CD4-positive, CD25-positive, alpha-beta regulatory T cell (primary cell): ENCODE measurements around the gene MLYCD. TPM values are rescaled to one million over a fixed set of nuclear protein-coding genes. Genes with fewer than 3 reads are reported as not detected.
A peak's percentile ranks its signal among the peaks of the same experiment; 100 is the strongest.

Source experiments
- ATAC-seq, 2 donors: fragments of 150-1000 bp; cut with Tn5 transposase; one replicate each; pipeline ENCODE4 v1.10.0; 2021; ENCODE audit warnings: low read depth in 2 of 2, moderate number of reproducible peaks in 2 of 2, moderate library complexity in 1 of 2
- DNase-seq, 3 donors: peaks; one replicate each; pipeline versions ENCODE4 v3.0.0 to v3.0.0-alpha.2; 2012 to 2022; ENCODE audit warnings: mixed read lengths in 1 of 3
- H3K27ac ChIP-seq: one replicate; pipeline ENCODE4 v1.7.0; 2013; ENCODE audit warnings: mild to moderate bottlenecking, low read length; ENCODE audit not compliant: insufficient read depth, poor library complexity, severe bottlenecking
- H3K27me3 ChIP-seq: one replicate; pipeline ENCODE4 v1.7.0; 2013; ENCODE audit warnings: low read length; ENCODE audit not compliant: control insufficient read depth, insufficient read depth
- H3K36me3 ChIP-seq: one replicate; pipeline ENCODE4 v1.7.0; 2013; ENCODE audit warnings: mild to moderate bottlenecking, low read length, moderate library complexity; ENCODE audit not compliant: control insufficient read depth, insufficient read depth
- H3K4me1 ChIP-seq: 2 replicates; pipeline ENCODE4 v1.7.0; 2013; ENCODE audit warnings: mild to moderate bottlenecking, low read length; ENCODE audit not compliant: insufficient read depth, control insufficient read depth, poor library complexity, severe bottlenecking
- H3K4me3 ChIP-seq: one replicate; pipeline ENCODE4 v1.7.0; 2013; ENCODE audit warnings: low read depth, mild to moderate bottlenecking, low read length, moderate library complexity
- H3K9me3 ChIP-seq, 2 experiments: 1 replicate in 1 of 2; 2 replicates in 1 of 2; pipeline ENCODE4 v1.7.0; 2013; ENCODE audit warnings: low read length in 2 of 2, mild to moderate bottlenecking in 1 of 2, moderate library complexity in 1 of 2; ENCODE audit not compliant: control insufficient read depth in 2 of 2
- H3K27ac Mint-ChIP-seq, 3 donors: one replicate each; pipeline ENCODE4 v1.8.0; 2020 to 2022; ENCODE audit warnings: mild to moderate bottlenecking in 3 of 3, mixed read lengths in 3 of 3, moderate library complexity in 2 of 3
- H3K27me3 Mint-ChIP-seq: one replicate; pipeline ENCODE4 v1.8.0; 2022; ENCODE audit warnings: mild to moderate bottlenecking, mixed read lengths
- H3K36me3 Mint-ChIP-seq: one replicate; pipeline ENCODE4 v1.8.0; 2020; ENCODE audit warnings: mixed read lengths
- H3K4me1 Mint-ChIP-seq, 4 donors: one replicate each; pipeline ENCODE4 v1.8.0; 2020 to 2022; ENCODE audit warnings: mixed read lengths in 4 of 4, mild to moderate bottlenecking in 1 of 4
- H3K4me3 Mint-ChIP-seq, 4 donors: one replicate each; pipeline ENCODE4 v1.8.0; 2020 to 2022; ENCODE audit warnings: mild to moderate bottlenecking in 4 of 4, mixed read lengths in 4 of 4, moderate library complexity in 3 of 4
- H3K9me3 Mint-ChIP-seq, 7 donors: one replicate each; pipeline ENCODE4 v1.8.0; 2020 to 2022; ENCODE audit warnings: mixed read lengths in 7 of 7, mild to moderate bottlenecking in 3 of 7, moderate library complexity in 2 of 7
- polyA plus RNA-seq, 4 donors: library from polyadenylated mRNA; unstranded; fragments of 300-500 nt; fragmentation: Illumina TruSeq; gene quantifications; one replicate each; pipeline ENCODE4 v1.2.3, GENCODE V29; 2021
- total RNA-seq: library from RNA; stranded (reverse); gene quantifications from one replicate; pipeline ENCODE4 v1.2.3, GENCODE V29; 2022

Gene MLYCD
- 6.5 TPM for total RNA-seq
- 1 to 10 TPM; 1.9 to 3.0 (median 2.2) TPM for polyA plus RNA-seq

DNA sequence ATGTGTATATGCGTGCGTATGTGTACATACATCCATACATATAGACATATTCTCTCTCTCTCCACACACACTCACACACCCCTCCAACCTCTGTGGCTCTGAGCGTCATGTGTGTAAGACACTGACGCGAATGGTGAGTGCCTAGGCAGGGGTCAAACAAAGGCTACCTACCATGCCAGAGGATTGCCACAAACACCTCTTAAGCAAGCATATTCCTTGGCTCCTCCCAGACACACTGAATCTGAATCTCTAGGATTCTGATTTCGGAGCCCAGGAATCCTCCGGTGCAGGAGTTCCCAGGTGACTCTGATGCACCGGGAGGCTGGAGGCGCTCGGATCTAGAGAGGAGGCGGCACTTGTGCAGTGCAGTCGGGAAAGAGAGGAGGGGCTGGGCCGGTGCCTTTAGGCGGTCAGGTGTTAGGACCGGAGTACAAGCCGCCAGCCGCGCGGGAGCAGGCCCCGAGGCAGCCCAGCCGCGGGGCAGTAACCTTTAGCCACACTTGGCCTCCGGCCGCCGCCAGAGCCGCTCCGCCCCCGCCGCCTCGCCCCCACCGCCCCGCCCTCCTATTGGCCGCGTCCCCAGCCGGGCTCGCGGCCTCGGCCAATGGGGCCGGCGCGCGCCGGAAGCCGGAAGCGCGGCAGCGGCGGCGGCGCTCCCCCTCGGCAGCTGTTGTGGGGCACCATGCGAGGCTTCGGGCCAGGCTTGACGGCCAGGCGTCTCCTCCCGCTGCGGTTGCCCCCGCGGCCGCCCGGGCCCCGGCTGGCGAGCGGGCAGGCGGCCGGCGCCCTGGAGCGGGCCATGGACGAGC, at the start of gene MLYCD:
TSS of gene MLYCD (plus strand) at position 653 of the 809 bp plus-strand sequence. CDS start at position 683, 30 bp downstream.
- Mint-ChIP-seq H3K27ac (peak within 1 kb of the TSS; percentile 79 to 94 (median 82)), H3K4me1 (peaks cover 13 to 43% (median 36%) of the 10 kb centered on the region in 4 donors), H3K4me3 (peak within 1 kb of the TSS; percentile 94 to 98 (median 94)), H3K27me3 (no peaks in the 10 kb centered on the region), H3K9me3 (peaks cover 0 to 1% (median 0%) of the 10 kb centered on the region in 7 donors), H3K36me3 (no peaks in the 10 kb centered on the region)
- H3K27me3 ChIP-seq = peaks cover 3% of the 10 kb centered on the region
- peak; percentile 93 to 95 for ATAC-seq
- H3K9me3 ChIP-seq = no peaks in the 10 kb centered on the region
- peak within 1 kb of the TSS; percentile 84 for H3K4me3 ChIP-seq
- peak within 1 kb of the TSS; percentile 50 for H3K27ac ChIP-seq
- peaks cover 3% of the 10 kb centered on the region for H3K36me3 ChIP-seq
- peak; percentile 72 to 78 (median 74) for DNase-seq
- H3K4me1 ChIP-seq = peaks cover 22% of the 10 kb centered on the region

DNA sequence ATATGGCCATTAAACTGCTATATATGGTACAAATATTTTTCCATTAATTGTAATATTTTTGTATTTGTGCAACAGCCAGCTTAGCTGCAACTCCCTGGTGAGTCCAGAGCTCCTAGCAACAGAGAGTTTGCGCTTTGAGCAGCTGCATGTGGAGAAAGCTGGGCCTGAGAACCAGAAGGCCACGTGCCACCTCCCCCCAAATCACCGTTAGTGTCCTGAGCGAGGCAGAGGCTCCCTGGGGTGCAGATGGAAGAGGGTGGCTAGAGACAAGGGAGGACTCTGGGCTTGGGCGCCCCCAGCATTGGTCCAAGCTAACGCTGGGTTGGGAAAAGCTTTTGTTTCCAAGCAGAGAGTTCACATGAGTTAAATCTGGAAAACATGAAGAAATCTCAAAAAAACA, 49.5 kb upstream of the MLYCD start:
- no peaks in the 10 kb centered on the region for H3K4me1 Mint-ChIP-seq
- DNase-seq (no peak), ATAC-seq (no peak)
- H3K4me3 ChIP-seq = no peak overlapping the region
- no peaks in the 10 kb centered on the region for H3K36me3 Mint-ChIP-seq
- no peaks in the 10 kb centered on the region for H3K27me3 ChIP-seq
- H3K36me3 ChIP-seq = no peaks in the 10 kb centered on the region
- H3K4me1 ChIP-seq = no peaks in the 10 kb centered on the region
- no peak overlapping the region for H3K27ac Mint-ChIP-seq
- H3K9me3 Mint-ChIP-seq = no peaks in the 10 kb centered on the region
- no peaks in the 10 kb centered on the region for H3K9me3 ChIP-seq
- no peak overlapping the region for H3K27ac ChIP-seq
- no peak overlapping the region for H3K4me3 Mint-ChIP-seq
- peaks cover 18% of the 10 kb centered on the region for H3K27me3 Mint-ChIP-seq

DNA sequence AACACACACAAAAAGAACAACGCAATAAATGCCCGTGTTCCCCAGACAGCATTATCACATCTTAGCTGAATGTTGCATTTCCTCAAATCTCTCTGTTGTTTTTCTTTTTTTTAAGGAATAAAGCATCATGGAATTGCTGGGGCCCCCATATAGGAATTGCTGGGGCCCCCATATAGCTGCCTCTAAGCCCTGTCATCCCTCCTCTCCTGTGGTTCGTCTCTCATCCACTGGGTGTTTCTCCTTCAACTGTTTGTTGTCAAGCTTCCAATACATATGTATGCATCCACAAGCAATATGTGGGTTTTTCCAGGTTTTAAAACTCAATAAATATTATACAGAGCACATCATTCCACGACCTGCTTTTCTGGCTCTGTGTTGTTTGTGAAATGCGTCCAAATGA, 48.0 kb upstream of the MLYCD start:
- Mint-ChIP-seq H3K4me3 (no peak overlapping the region), H3K36me3 (no peaks in the 10 kb centered on the region), H3K27me3 (peaks cover 18% of the 10 kb centered on the region), H3K4me1 (no peaks in the 10 kb centered on the region), H3K9me3 (no peaks in the 10 kb centered on the region), H3K27ac (no peak overlapping the region)
- H3K27ac ChIP-seq = no peak overlapping the region
- H3K9me3 ChIP-seq = no peaks in the 10 kb centered on the region
- H3K27me3 ChIP-seq = no peaks in the 10 kb centered on the region
- H3K4me1 ChIP-seq = no peaks in the 10 kb centered on the region
- DNase-seq (no peak), ATAC-seq (no peak)
- no peaks in the 10 kb centered on the region for H3K36me3 ChIP-seq
- H3K4me3 ChIP-seq = no peak overlapping the region

DNA sequence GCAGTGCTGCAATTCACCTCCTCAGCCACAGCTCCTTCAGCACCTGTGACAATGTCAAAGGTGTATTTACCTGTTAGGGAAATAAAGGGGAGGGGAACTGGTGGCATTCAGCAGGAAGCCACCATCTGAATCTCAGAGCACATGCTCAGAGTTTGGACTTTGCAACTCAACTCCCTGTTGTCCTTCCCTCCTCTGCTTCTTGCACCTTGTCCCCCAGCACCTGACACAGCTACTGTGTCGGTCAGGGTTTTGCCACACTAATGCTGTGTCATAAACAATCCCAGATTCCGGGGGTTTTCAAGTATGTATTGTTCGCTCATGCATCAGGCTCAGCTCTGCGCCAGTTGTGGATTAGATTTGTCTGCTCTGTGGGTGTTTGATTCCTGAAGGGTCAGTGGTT, 47.4 kb upstream of the MLYCD start:
- Mint-ChIP-seq H3K27ac (no peak overlapping the region), H3K9me3 (no peaks in the 10 kb centered on the region), H3K27me3 (peaks cover 18% of the 10 kb centered on the region), H3K4me1 (no peaks in the 10 kb centered on the region), H3K36me3 (no peaks in the 10 kb centered on the region), H3K4me3 (no peak overlapping the region)
- no peak overlapping the region for H3K4me3 ChIP-seq
- ATAC-seq = no peak
- no peaks in the 10 kb centered on the region for H3K27me3 ChIP-seq
- H3K27ac ChIP-seq = no peak overlapping the region
- H3K9me3 ChIP-seq = no peaks in the 10 kb centered on the region
- no peaks in the 10 kb centered on the region for H3K36me3 ChIP-seq
- DNase-seq = no peak
- H3K4me1 ChIP-seq = no peaks in the 10 kb centered on the region

DNA sequence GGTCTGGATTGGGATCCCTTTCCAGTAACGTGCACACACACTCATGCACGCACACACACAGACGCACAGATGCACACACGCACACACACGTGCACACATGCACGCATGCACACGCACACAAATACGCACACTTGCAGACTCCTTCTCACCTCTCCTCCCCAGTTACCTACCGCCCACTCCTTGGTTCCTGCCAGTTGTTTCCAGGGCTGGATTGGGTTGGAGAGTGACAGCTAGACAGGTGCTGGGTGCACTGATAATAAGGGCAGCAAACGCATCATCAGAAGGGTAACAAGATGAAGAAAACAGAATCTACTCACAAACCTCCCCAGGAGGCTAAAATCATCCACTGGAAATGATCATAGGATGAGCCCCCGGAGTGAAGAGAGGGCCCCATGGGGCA, 46.1 kb upstream of the MLYCD start:
- Histone ChIP-seq H3K27me3 (no peaks in the 10 kb centered on the region), H3K36me3 (no peaks in the 10 kb centered on the region), H3K27ac (no peak overlapping the region), H3K4me1 (no peaks in the 10 kb centered on the region), H3K4me3 (no peak overlapping the region), H3K9me3 (no peaks in the 10 kb centered on the region)
- H3K4me1 Mint-ChIP-seq = no peaks in the 10 kb centered on the region
- DNase-seq = no peak
- no peak for ATAC-seq
- H3K9me3 Mint-ChIP-seq = no peaks in the 10 kb centered on the region
- peaks cover 10% of the 10 kb centered on the region for H3K27me3 Mint-ChIP-seq
- no peak overlapping the region for H3K27ac Mint-ChIP-seq
- H3K36me3 Mint-ChIP-seq = no peaks in the 10 kb centered on the region
- no peak overlapping the region for H3K4me3 Mint-ChIP-seq

DNA sequence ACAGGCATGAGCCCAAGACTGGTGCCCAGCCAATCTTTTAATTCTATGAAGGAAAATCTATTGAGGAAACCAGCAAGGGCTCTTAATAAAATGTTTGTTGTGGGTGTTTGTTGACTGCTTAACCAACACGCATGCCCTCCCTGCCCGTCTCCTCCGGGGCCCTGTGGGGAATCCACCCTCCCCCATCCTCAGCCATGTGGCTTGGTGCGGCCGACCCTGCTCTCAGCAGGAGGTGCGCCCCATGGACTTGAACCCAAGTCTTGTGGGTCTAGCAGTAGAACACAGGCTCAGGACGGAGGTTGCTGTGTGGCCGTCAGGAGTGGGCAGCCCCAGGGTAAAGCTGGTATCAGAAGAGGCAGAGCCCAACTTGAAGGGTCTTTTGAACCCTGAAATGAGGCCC, 45.1 kb upstream of the MLYCD start:
- Mint-ChIP-seq H3K9me3 (no peaks in the 10 kb centered on the region), H3K4me1 (no peaks in the 10 kb centered on the region), H3K36me3 (no peaks in the 10 kb centered on the region), H3K27ac (no peak overlapping the region), H3K27me3 (peaks cover 5% of the 10 kb centered on the region), H3K4me3 (no peak overlapping the region)
- Histone ChIP-seq H3K9me3 (no peaks in the 10 kb centered on the region), H3K4me1 (no peaks in the 10 kb centered on the region), H3K4me3 (no peak overlapping the region), H3K27me3 (no peaks in the 10 kb centered on the region), H3K27ac (no peak overlapping the region), H3K36me3 (no peaks in the 10 kb centered on the region)
- no peak for ATAC-seq
- DNase-seq = no peak

DNA sequence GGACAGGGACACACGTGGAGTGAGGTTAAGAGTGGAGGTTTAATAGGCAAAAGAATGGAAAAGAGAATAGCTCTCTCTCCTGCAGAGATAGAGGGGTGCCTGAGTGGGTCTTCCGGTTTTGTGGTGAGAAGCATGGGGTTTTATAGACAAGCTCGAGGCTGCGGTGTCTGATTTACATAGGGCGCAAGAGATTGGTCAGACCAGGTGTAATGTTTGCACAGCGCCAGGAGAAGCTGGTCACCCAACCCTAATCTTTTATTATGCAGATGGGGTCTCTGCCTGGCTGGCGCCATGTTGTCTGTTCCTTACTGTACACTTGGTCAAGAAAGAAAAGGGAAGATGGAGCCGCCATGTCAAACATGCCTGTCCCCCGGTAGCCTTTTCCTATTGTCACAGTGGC, 44.5 kb upstream of the MLYCD start:
- no peak for DNase-seq
- Histone ChIP-seq H3K27ac (no peak overlapping the region), H3K36me3 (no peaks in the 10 kb centered on the region), H3K9me3 (no peaks in the 10 kb centered on the region), H3K4me1 (no peaks in the 10 kb centered on the region), H3K4me3 (no peak overlapping the region), H3K27me3 (no peaks in the 10 kb centered on the region)
- Mint-ChIP-seq H3K36me3 (no peaks in the 10 kb centered on the region), H3K27ac (no peak overlapping the region), H3K9me3 (no peaks in the 10 kb centered on the region), H3K27me3 (peaks cover 5% of the 10 kb centered on the region), H3K4me1 (no peaks in the 10 kb centered on the region), H3K4me3 (no peak overlapping the region)
- ATAC-seq = no peak

DNA sequence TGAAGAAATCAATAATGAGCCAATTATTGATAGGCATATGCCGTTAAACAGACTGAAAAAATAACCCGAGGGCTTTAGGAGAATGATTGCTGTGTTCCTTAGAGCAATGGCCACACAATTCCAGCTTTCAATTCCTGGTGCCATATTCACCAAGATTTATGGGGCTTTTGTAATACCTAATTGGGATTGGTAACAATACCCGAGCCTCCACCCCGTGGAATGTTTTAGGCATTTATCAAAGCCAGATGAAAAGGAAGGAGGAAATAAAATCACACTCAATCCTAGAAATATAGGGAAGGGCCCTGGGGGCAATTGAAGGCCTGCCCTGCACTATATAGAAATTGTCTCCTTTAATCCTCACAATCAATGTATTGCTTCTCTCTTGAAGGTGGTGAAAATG, 42.1 kb upstream of the MLYCD start:
- ATAC-seq = no peak

More for the DNA sequence above, 42.1 kb upstream of the MLYCD start:
- Mint-ChIP-seq H3K36me3 (no peaks in the 10 kb centered on the region), H3K4me1 (no peaks in the 10 kb centered on the region), H3K4me3 (no peak overlapping the region), H3K27ac (no peak overlapping the region), H3K9me3 (no peaks in the 10 kb centered on the region), H3K27me3 (no peaks in the 10 kb centered on the region)
- H3K27me3 ChIP-seq = no peaks in the 10 kb centered on the region
- no peak for DNase-seq
- no peaks in the 10 kb centered on the region for H3K36me3 ChIP-seq
- no peaks in the 10 kb centered on the region for H3K4me1 ChIP-seq
- H3K9me3 ChIP-seq = no peaks in the 10 kb centered on the region
- no peak overlapping the region for H3K4me3 ChIP-seq
- H3K27ac ChIP-seq = no peak overlapping the region
